ENCODE results near the gene B4GAT1. TPM values are rescaled to one million over a fixed set of nuclear protein-coding genes. Genes with fewer than 3 reads are reported as not detected.
A peak's percentile ranks its signal among the peaks of the same experiment; 100 is the strongest.

The B4GAT1 gene
- total and polyA plus RNA-seq, 2 of the 4 experiments (the other 2 are of a cell fraction): 10.6 to 18.4 TPM

GRCh38 chr11:66338276-66339161 is 8.9 kb downstream of the B4GAT1 start:
- Histone ChIP-seq H2BK20ac (ENCODE audit: low read depth, low read length) (no peak overlapping the region), H3K27ac (ENCODE audit: insufficient read depth, low read length) (no peak overlapping the region; the same call in 1 of the 2 replicates), H2BK15ac (ENCODE audit: low read depth, low read length) (no peak overlapping the region), H2BK5ac (ENCODE audit: low read depth, low read length, poor library complexity, severe bottlenecking) (peak overlapping the region; percentile 36), H2AFZ (replicated peaks; ENCODE audit: low read length, poor library complexity) (peak overlapping the region; percentile 5), H2BK120ac (ENCODE audit: low read depth, low read length) (0 out of 2 replicates have a peak overlapping the region, but pooled peaks have one; percentile 7), H3K23ac (ENCODE audit: low read depth, low read length) (no peak overlapping the region), H3K4me3 (ENCODE audit: insufficient read depth, low read depth, low read length) (no peak overlapping the region), H4K91ac (ENCODE audit: insufficient read depth, low read depth, low read length) (no peak overlapping the region), H3K79me1 (ENCODE audit: low read depth in 1 of 2, low read length in 2 of 2) (peaks cover 23 to 56% of the 10 kb centered on the region in 2 experiments; a peak in 3 of 4 replicates), H3K4ac (ENCODE audit: low read depth, low read length) (peak overlapping the region; percentile 29), H4K20me1 (ENCODE audit: insufficient read depth, low read length) (peaks cover 25% of the 10 kb centered on the region), H3K9me1 (ENCODE audit: insufficient read depth, low read length) (no peaks in the 10 kb centered on the region), H4K8ac (ENCODE audit: low read depth in 2 of 2, low read length in 2 of 2) (peak overlapping the region in 1 of 2 experiments; percentile 36; a peak in 1 of 4 replicates), H2AK5ac (ENCODE audit: low read depth, low read length) (peak overlapping the region; percentile 0; the same call in 1 of the 2 replicates), H3K18ac (ENCODE audit: low read depth, low read length) (no peak overlapping the region), H3K56ac (ENCODE audit: extremely low read depth, insufficient read depth, low read length) (no peak overlapping the region), H3K4me1 (ENCODE audit: control insufficient read depth, insufficient read depth, low read length) (peaks cover 23% of the 10 kb centered on the region), H3K9me3 (ENCODE audit: control insufficient read depth, insufficient read depth, low read length) (no peaks in the 10 kb centered on the region), H4K5ac (ENCODE audit: low read depth, low read length) (no peak overlapping the region), H2AK9ac (replicated peaks; ENCODE audit: low read depth, low read length, poor library complexity) (no peak overlapping the region), H3K27me3 (ENCODE audit: control insufficient read depth, insufficient read depth, low read length) (no peaks in the 10 kb centered on the region), H3K36me3 (ENCODE audit: control insufficient read depth, insufficient read depth, low read length) (peaks cover 32% of the 10 kb centered on the region), H3K4me2 (ENCODE audit: low read depth, low read length) (no peak overlapping the region), H3K9ac (ENCODE audit: low read depth, low read length) (no peak overlapping the region), H3K14ac (replicated peaks; ENCODE audit: low read depth, low read length) (no peak overlapping the region)
- in situ Hi-C loops (cut with MboI; ENCODE audit: low sequenced_read_pairs) (no loop called here), intact Hi-C loops (cut with micrococcal nuclease) (no loop called here), dilution Hi-C loops (cut with HindIII; ENCODE audit: low sequenced_read_pairs, unreplicated experiment) (no loop called here)
- TF ChIP-seq SMC3 (IDR thresholded peaks at IDR 0.05; ENCODE audit: low read depth, low read length): no peak
- no peak for TF ChIP-seq NFE2L2 (IDR thresholded peaks at IDR 0.05; ENCODE audit: low read depth, low read length)
- no peak for TF ChIP-seq MXI1 (IDR thresholded peaks at IDR 0.05; ENCODE audit: borderline replicate concordance, low read depth, low read length)
- TF ChIP-seq BHLHE40 (IDR thresholded peaks at IDR 0.05; ENCODE audit: low read depth, low read length): no peak
- TF ChIP-seq, protein P1, sequence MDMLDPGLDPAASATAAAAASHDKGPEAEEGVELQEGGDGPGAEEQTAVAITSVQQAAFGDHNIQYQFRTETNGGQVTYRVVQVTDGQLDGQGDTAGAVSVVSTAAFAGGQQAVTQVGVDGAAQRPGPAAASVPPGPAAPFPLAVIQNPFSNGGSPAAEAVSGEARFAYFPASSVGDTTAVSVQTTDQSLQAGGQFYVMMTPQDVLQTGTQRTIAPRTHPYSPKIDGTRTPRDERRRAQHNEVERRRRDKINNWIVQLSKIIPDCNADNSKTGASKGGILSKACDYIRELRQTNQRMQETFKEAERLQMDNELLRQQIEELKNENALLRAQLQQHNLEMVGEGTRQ (IDR thresholded peaks at IDR 0.05; ENCODE audit: low read depth, low read length): no peak
- no peak for TF ChIP-seq POLR2A (IDR thresholded peaks at IDR 0.05; ENCODE audit: low read depth, low read length)
- no peak for TF ChIP-seq FOS (IDR thresholded peaks at IDR 0.05; ENCODE audit: low read depth, low read length)
- TF ChIP-seq, protein P2, sequence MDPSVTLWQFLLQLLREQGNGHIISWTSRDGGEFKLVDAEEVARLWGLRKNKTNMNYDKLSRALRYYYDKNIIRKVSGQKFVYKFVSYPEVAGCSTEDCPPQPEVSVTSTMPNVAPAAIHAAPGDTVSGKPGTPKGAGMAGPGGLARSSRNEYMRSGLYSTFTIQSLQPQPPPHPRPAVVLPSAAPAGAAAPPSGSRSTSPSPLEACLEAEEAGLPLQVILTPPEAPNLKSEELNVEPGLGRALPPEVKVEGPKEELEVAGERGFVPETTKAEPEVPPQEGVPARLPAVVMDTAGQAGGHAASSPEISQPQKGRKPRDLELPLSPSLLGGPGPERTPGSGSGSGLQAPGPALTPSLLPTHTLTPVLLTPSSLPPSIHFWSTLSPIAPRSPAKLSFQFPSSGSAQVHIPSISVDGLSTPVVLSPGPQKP (IDR thresholded peaks at IDR 0.05; ENCODE audit: borderline replicate concordance, low read depth, low read length): no peak
- TF ChIP-seq, protein P3, sequence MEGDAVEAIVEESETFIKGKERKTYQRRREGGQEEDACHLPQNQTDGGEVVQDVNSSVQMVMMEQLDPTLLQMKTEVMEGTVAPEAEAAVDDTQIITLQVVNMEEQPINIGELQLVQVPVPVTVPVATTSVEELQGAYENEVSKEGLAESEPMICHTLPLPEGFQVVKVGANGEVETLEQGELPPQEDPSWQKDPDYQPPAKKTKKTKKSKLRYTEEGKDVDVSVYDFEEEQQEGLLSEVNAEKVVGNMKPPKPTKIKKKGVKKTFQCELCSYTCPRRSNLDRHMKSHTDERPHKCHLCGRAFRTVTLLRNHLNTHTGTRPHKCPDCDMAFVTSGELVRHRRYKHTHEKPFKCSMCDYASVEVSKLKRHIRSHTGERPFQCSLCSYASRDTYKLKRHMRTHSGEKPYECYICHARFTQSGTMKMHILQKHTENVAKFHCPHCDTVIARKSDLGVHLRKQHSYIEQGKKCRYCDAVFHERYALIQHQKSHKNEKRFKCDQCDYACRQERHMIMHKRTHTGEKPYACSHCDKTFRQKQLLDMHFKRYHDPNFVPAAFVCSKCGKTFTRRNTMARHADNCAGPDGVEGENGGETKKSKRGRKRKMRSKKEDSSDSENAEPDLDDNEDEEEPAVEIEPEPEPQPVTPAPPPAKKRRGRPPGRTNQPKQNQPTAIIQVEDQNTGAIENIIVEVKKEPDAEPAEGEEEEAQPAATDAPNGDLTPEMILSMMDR (conservative IDR thresholded peaks at IDR 0.05; ENCODE audit: low read depth, low read length): no peak
- TF ChIP-seq CEBPB (IDR thresholded peaks at IDR 0.05; ENCODE audit: low read depth, low read length): no peak
- no TSS peak for BruUV-seq (replicated peaks)
- 80% methylated on average over 2 of the region's 17 CpGs; no CpG with 5 or more reads in 1 of the 2 experiments for WGBS, 2 experiments (ENCODE audit: extremely low coverage in 2 of 2, insufficient read length in 1 of 2)
- POLR2A ChIA-PET (ENCODE audit: unreplicated experiment): interaction anchor here (0.9 kb wide), 1 partner anchor 26 kb away, joined by 6 read pairs; no protein-coding TSS in a partner anchor
- CTCF ChIA-PET: no interaction called here
- no peak for ATAC-seq (ENCODE audit: low read depth)
- DNase-seq: no peak
